Measurements from ENCODE around the gene DCUN1D1.

Gene DCUN1D1

GRCh38 chr3:182957676-182958266, 22.6 kb downstream of the DCUN1D1 start:
- Histone ChIP-seq H3K27ac (no peak overlapping the region), H3K9me3 (no peaks in the 10 kb centered on the region), H3K4me1 (ENCODE audit: control insufficient read depth in 1 of 2, insufficient read depth in 1 of 2, low read depth in 1 of 2, low read length in 1 of 2) (peaks cover 28 to 39% of the 10 kb centered on the region in 2 experiments), H3K36me3 (peaks cover 30% of the 10 kb centered on the region), H3K27me3 (no peaks in the 10 kb centered on the region), H3K4me3 (ENCODE audit: low read depth in 1 of 2, low read length in 1 of 2) (no peak overlapping the region)
- no peak for TF ChIP-seq CTCF (IDR thresholded peaks at IDR 0.05)

- H3K27me3 ChIP-seq = no peaks in the 10 kb centered on the region
- no peak overlapping the region for H3K27ac ChIP-seq
- peaks cover 28 to 39% of the 10 kb centered on the region in 2 experiments for H3K4me1 ChIP-seq (ENCODE audit: control insufficient read depth in 1 of 2, insufficient read depth in 1 of 2, low read depth in 1 of 2, low read length in 1 of 2)
- no peaks in the 10 kb centered on the region for H3K9me3 ChIP-seq
- H3K36me3 ChIP-seq = peaks cover 31% of the 10 kb centered on the region
- H3K4me3 ChIP-seq (ENCODE audit: low read depth in 1 of 2, low read length in 1 of 2) = no peak overlapping the region
- no peak for TF ChIP-seq CTCF (IDR thresholded peaks at IDR 0.05)
These were observed 23.1 kb downstream of the DCUN1D1 start for GRCh38 chr3:182957226-182957625.

GRCh38 chr3:182954553-182955235, 25.6 kb downstream of the DCUN1D1 start:
- Histone ChIP-seq H3K27ac (peak overlapping the region; percentile 66), H3K36me3 (peaks cover 27% of the 10 kb centered on the region), H3K27me3 (no peaks in the 10 kb centered on the region), H3K4me3 (ENCODE audit: low read depth in 1 of 2, low read length in 1 of 2) (no peak overlapping the region), H3K9me3 (no peaks in the 10 kb centered on the region), H3K4me1 (ENCODE audit: control insufficient read depth in 1 of 2, insufficient read depth in 1 of 2, low read depth in 1 of 2, low read length in 1 of 2) (peaks cover 22 to 31% of the 10 kb centered on the region in 2 experiments)
- no peak for TF ChIP-seq CTCF (IDR thresholded peaks at IDR 0.05)

GRCh38 chr3:182949688-182950087, 30.6 kb downstream of the DCUN1D1 start:
- H3K9me3 ChIP-seq = no peaks in the 10 kb centered on the region
- peaks cover 44% of the 10 kb centered on the region for H3K36me3 ChIP-seq
- no peaks in the 10 kb centered on the region for H3K27me3 ChIP-seq
- no peak for TF ChIP-seq CTCF (IDR thresholded peaks at IDR 0.05)
- H3K4me3 ChIP-seq (ENCODE audit: low read depth in 1 of 2, low read length in 1 of 2) = no peak overlapping the region
- H3K4me1 ChIP-seq (ENCODE audit: control insufficient read depth in 1 of 2, insufficient read depth in 1 of 2, low read depth in 1 of 2, low read length in 1 of 2) = peaks cover 2 to 6% of the 10 kb centered on the region in 2 experiments
- no peak overlapping the region for H3K27ac ChIP-seq

- H3K27me3 ChIP-seq = no peaks in the 10 kb centered on the region
- no peaks in the 10 kb centered on the region for H3K4me1 ChIP-seq (ENCODE audit: control insufficient read depth in 1 of 2, insufficient read depth in 1 of 2, low read depth in 1 of 2, low read length in 1 of 2)
- H3K4me3 ChIP-seq (ENCODE audit: low read depth in 1 of 2, low read length in 1 of 2) = no peak overlapping the region
- H3K36me3 ChIP-seq = peaks cover 57% of the 10 kb centered on the region
- no peaks in the 10 kb centered on the region for H3K9me3 ChIP-seq
- TF ChIP-seq CTCF (IDR thresholded peaks at IDR 0.05) = no peak
- H3K27ac ChIP-seq = no peak overlapping the region
These were observed 32.0 kb downstream of the DCUN1D1 start for GRCh38 chr3:182948305-182948704.

Data from neutrophil (primary cell).